Cerebellar cortex (tissue), 1 donor: ENCODE measurements around the gene DRC1.

Experiments used
- DNase-seq: peaks from one replicate; pipeline ENCODE4 v3.0.0-alpha.2; 2015; ENCODE audit warnings: low spot score

Gene DRC1

DNA sequence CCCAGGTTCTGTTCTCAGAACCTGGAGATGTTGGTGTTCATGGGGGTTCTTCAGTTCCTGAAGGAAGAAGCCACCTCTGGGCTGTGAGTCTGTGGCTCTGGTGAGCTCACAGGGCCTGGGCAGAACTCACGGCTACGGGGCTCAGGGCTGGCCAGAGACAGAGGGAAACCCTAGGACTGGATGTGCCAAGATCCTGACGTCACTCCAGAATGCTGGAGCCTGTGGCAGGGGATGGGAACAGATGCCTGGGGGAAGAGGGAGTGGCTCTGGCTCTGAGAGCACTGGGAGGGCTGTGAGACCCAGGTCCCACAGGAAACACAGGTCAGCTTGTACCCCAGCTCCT is 76.2 kb downstream of the DRC1 start, which contains the start of gene OTOF:
Gene OTOF (minus strand): TSS at position 214 of the 343 bp plus-strand sequence.
- DNase-seq, result peak; percentile 41

DNA sequence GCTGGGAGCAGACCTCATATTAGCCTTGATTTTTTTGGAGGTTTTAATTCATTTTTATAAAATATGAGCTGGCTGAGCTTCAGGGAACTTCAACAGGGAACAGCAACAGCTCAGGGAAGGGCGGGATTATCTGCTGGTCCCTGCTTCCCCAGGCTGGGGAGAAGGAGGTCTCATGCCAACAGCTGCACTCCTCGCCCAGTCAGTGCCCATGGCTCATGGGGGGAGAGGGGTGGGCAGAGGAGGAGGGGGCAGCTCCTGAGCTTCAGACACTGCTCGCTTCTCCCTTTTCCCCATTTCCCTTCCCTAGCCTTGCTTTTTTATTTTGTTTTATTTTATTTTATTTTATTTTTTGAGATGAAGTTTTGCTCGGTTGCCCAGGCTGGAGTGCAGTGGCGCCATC is 76.6 kb downstream of the DRC1 start:
- DNase-seq, result no peak

DNA sequence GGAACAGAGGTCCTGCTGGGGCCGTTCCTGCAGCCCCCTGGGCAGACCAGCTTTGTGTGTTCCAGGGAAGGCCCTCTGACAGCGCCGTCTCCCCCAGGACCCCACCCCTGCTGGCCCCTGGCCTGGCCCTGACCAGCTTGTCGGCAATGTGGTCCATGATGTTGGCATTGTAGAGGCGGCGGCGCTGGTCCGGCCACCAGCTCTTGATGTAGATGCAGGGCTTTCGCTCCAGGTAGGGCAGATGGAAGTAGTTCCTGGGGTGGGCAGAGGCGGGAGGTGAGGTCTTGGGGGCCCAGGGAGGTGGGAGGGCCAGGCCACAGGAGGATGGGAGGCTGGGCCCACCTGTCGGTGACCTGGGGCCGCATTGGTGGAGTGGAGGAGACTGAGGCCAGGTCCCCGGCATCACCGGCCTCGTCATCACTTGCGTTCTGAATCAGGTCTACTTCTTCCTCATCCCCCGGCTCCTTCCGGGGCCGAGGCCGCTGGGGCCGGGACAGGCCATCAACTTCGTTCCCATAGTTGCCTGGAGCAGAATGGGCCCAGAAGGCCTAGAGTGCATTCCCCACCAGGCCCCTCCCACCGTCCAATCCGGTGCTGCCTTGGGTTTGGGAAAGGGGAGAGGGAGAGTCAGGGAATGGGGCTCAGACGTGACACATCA is 77.5 kb downstream of the DRC1 start:
- DNase-seq, result no peak

DNA sequence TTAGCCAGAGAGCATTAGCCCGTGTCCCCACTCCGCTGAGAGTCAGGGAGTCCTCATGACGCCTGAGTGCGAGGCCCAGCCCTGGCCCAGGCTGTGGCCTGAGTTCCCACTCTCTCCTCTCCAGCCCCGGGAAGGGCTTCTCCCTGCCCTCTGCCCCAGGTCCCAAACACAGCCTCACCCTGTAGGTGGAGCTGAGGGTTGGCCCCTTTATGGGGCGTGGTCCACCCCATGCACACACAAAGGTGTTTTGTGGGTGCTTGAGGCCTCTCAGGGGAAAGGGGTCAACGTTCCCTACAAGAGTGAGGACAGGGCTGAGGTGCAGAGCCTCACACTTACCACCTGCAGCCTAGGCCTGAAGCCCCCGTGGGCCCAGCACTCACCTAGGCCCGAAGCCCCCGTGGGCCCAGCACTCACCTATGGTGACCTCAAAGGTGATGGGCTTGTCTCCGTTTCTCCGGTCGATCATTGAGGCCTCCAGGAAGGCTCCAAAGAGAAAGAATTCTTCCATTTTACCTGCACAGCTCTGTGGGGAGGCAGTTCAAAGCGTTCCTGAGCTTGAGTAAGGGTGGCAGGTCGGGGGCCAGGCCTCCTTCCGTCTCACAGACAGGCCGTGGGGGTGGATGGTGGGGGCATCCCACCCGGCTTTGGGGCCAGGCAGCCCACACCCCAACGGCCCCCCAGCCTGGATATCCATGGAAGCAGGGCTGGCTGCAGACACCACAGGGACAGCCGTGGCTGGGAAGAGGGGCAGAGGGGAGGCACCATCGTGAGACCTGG is 78.3 kb downstream of the DRC1 start:
- DNase-seq, result no peak

- no peak for DNase-seq
These were observed 79.1 kb downstream of the DRC1 start for GRCh38 chr2:26480566-26481423.

DNA sequence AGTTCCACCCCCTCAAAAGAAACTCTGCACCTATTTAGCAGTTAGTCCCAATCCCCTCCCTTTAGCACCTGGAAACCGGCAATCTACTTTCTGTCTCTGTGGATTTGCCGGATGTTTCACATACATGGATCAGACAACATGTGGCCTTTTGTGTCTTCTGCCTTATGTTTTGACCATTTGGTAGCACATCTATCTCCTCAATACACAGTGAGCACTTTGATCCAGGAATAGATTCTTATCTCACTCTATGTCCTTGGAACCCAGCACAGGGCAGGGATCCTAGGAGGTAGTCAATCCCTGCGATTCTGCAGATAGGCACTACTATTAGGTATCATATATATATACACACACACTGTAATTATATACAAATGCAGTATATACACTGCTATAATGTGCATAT is 80.0 kb downstream of the DRC1 start:
- no peak for DNase-seq

GRCh38 chr2:26482211-26483026 is 80.7 kb downstream of the DRC1 start:
- no peak for DNase-seq

DNA sequence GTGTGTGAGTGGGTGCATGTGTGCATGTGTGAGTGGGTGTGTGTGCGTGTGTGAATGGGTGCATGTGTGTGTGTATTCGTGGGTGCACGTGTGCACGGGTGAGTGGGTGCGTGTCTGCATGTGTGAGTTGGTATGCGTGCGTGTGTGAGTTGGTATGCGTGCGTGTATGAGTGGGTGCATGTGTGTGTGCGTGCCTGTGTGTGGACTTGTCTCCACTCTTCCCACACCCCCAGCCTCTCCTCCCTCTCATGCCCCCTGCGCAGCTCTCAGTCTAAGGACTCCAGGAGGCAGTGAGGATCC is 81.3 kb downstream of the DRC1 start:
- DNase-seq, result no peak

DNA sequence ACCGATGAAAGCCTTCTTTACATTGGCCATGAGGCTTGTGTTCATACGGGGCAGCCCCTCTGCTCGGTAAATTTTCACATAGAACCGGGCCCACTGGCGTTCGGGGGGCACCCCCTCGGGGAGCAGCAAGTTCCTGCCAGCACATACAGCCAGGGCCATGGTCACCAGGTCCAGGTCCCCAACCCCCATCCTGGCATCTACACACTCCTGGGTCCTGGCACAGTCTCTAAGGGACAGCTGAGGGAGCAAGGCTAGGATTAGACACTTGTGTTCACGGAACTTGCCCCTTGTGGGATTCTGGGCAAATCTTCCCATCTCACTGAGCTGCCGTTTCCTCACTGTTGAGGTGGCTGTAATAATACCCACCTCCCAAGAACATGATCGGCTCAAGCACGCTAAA is 81.8 kb downstream of the DRC1 start:
- DNase-seq, result no peak

- DNase-seq, result no peak
These were observed 82.3 kb downstream of the DRC1 start for GRCh38 chr2:26483957-26484565.

GRCh38 chr2:26484579-26484978 is 82.9 kb downstream of the DRC1 start:
- no peak for DNase-seq

DNA sequence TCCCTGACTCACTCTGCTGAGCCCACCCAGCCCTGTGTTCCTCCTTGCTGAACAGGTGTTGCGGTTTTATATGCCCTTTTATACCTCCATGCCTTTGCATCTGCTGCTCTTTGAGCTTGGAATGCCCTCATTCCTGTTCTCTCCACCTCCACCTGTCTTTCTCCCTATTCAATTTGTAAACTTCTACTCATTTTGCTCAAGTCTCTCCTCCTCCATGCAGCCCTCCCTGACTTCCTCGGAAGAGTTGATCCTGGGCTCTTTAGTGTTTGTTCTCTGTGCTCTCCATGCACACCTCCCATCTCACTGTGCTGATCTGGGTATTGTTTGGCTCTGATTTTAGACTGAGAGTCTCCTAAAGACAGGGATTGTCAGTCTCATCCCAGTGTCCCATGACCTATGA is 83.4 kb downstream of the DRC1 start:
- DNase-seq, result no peak

DNA sequence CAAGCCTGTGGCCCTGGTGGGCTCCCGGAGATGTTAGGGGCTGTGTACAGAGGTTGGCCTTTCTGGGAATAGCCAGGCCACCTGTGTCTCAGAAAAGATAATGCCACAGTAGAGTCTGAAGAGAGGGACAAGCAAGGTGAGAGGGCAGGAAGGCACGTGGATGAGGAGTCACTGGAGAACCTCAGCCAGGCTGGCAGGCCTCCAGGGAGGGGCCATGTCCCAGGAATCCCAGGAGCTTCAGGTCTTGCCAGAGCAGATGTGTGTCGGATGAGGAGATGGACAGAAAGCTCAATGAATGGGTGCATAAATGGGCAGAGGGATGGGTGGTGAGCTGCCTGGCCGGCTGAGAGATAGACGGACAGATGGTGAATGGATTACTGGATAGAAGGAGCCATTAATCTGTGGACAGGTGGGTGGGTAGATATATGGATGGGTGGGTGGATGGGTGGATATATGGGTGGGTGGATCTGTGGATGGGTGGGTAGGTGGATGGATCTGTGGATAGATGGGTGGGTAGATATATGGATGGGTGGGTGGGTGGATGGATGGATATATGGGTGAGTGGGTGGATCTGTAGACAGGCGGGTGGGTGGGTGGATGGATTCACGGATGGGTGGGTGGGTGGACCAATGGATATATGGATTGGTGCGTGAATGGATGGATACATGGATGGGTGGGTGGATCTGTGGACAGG is 84.2 kb downstream of the DRC1 start:
- DNase-seq, result no peak

GRCh38 chr2:26486789-26487188 is 85.1 kb downstream of the DRC1 start:
- no peak for DNase-seq

- DNase-seq, result no peak
These were observed 85.5 kb downstream of the DRC1 start for GRCh38 chr2:26487192-26487591.

GRCh38 chr2:26488463-26489212 is 86.9 kb downstream of the DRC1 start:
- peak; percentile 86 for DNase-seq

- no peak for DNase-seq
These were observed 87.6 kb downstream of the DRC1 start for GRCh38 chr2:26489213-26489850.

DNA sequence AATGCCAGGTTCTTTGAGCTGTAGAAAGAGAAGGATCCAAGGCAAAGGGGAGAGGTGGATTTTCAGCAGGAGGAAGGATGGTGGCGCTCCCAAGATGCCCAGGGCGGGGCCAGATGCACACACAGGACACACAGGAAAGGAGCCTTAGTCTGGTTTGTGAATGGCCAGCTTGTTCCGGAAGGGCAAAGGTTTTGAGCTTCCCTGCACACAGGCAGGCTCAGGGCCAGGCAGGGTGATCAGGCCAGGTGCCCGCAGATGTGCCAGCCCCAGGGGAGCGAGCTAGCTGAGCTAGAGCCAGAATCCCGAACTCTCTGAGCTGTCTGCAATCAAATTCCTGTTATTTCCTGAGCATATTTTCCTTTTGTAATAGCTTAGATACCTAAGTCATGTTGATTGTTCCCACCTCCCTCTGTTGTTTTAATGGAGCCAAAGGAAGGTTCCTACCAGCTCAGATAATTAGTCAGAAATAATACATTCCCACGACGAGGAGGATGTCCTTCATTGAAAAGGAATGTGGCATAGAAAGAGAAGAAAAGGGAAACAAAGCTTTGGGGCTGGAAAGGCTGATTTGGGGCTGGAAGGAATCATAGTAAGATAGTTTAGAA is 89.9 kb downstream of the DRC1 start:
- DNase-seq, result no peak

DNA sequence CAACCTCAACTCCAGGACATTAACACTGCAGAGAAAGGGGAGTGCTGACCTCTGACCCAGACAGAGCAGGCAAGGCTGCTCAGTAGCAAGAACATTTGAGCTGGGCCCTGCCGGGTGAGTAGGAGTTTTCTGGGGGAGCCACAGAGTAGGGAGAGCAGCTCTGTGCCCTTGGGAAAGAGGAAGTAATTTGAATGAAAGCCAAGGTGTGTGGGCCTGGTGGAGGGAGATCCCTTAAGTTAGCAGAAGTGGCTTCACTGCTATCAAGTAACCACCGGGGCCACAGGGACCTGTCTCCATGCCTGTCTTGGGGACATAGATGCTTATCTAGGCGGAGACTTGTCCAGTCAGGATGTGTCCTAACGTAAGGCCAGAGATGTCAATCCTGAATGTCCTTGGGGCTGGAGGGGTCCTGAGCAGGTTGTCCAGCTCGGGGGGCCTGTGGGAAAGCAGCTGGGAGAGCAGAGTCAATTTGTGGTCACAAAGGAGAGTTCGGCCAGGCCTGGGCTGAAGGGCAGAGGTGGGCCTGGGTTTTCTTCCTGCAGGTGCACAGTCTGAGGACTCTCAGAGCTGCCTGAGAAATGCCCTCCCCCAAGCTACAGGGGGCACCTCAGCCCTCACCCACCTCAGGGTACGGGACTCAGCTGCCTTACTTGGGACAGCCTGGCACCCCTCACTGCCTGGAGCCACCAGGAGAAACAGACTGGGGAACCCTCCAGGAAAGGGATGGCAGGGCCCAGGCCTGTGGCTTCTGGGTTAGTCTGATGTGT is 91.2 kb downstream of the DRC1 start:
- DNase-seq, result no peak
